Transverse colon (tissue), 4 donors: ENCODE measurements around the gene RBFOX2. TPM values are rescaled to one million over a fixed set of nuclear protein-coding genes. Genes with fewer than 3 reads are reported as not detected.

Source experiments
- DNase-seq: peaks from one replicate; pipeline ENCODE4 v3.0.0-alpha.2; 2019
- H3K27ac ChIP-seq, 4 donors: fragments of 200-600 bp; sonication (generic); 2 replicates each; pipeline ENCODE4 v1.5.1; 2016 to 2018; ENCODE audit warnings: inconsistent platforms in 4 of 4
- H3K27me3 ChIP-seq: fragments of 200-600 bp; sonication (generic); 2 replicates; pipeline ENCODE4 v1.5.1; 2017; ENCODE audit warnings: inconsistent platforms
- H3K36me3 ChIP-seq, 4 donors: fragments of 200-600 bp; sonication (generic); 2 replicates each; pipeline ENCODE4 v1.5.1; 2017 to 2019; ENCODE audit warnings: inconsistent platforms in 4 of 4
- H3K4me1 ChIP-seq, 4 donors: fragments of 200-600 bp; sonication (generic); 2 replicates each; pipeline ENCODE4 v1.5.1; 2017 to 2020; ENCODE audit warnings: inconsistent platforms in 4 of 4
- H3K4me3 ChIP-seq, 4 donors: fragments of 200-600 bp; sonication (generic); 1 replicate in 1 of 4; 2 replicates in 3 of 4; pipeline versions ENCODE4 v1.5.1 to v1.6.1; 2017 to 2019; ENCODE audit warnings: inconsistent platforms in 4 of 4
- H3K9me3 ChIP-seq, 2 donors: fragments of 200-600 bp; sonication (generic); 2 replicates each; pipeline ENCODE4 v1.5.1; 2017 to 2019; ENCODE audit warnings: inconsistent platforms in 2 of 2
- EP300 ChIP-seq: sonication (generic); formaldehyde crosslinking; IDR thresholded peaks from one replicate; pipeline ENCODE4 v1.6.1; 2017; ENCODE audit warnings: antibody characterized with exemption, low read depth
- POLR2A ChIP-seq: fragments of 450-650 bp; IDR thresholded peaks from one replicate; pipeline ENCODE4 v1.6.1; 2016; ENCODE audit warnings: antibody characterized with exemption, mild to moderate bottlenecking, moderate library complexity
- POLR2AphosphoS5 ChIP-seq, 3 donors: sonication (generic); formaldehyde crosslinking; IDR thresholded peaks; one replicate each; pipeline ENCODE4 v1.6.1; 2016; ENCODE audit warnings: antibody characterized with exemption in 3 of 3
- WGBS, 2 donors: methylation state at CpG; one replicate each; pipeline ENCODE4 v1.1.5; 2018; ENCODE audit warnings: low coverage in 1 of 2; 5-methylcytosine and 5-hydroxymethylcytosine counted together
- in situ Hi-C, 4 donors: fragments of 200-750 bp; cut with MboI; loops; one replicate each; pipeline versions ENCODE4 v1.15.0 to v1.15.1; 2017; ENCODE audit warnings: low sequenced_read_pairs in 3 of 4, low pct_ligation_motif_present in 1 of 4, low pct_unique_long_range_greater_than_20kb in 1 of 4
- intact Hi-C: fragments of 100-400 bp; cut with DNase I; formaldehyde crosslinking; loops from one replicate; pipeline ENCODE4 v1.15.1; 2023; ENCODE audit warnings: low total_unique reads
- total RNA-seq, 4 donors: library from RNA; depleted of rRNA; stranded (reverse); fragments of >200 nt; gene quantifications; one replicate each; pipeline ENCODE4 v1.1.0, GENCODE V29; 2016
- TF ChIP-seq, protein P1 (sequence below), 5 experiments: fragments of 200-600 bp in 3 of 5; fragments of 450-650 bp in 2 of 5; sonication (generic) in 3 of 5; IDR thresholded peaks; 1 replicate in 2 of 5; 2 replicates in 3 of 5; pipeline ENCODE4 v1.5.1; 2016 to 2017; ENCODE audit warnings: antibody characterized with exemption in 5 of 5, inconsistent platforms in 3 of 5, mild to moderate bottlenecking in 2 of 5, moderate library complexity in 1 of 5

Gene RBFOX2
- total RNA-seq, 4 donors from 2014 or later: 27.3 to 61.1 (median 43.1) TPM

DNA sequence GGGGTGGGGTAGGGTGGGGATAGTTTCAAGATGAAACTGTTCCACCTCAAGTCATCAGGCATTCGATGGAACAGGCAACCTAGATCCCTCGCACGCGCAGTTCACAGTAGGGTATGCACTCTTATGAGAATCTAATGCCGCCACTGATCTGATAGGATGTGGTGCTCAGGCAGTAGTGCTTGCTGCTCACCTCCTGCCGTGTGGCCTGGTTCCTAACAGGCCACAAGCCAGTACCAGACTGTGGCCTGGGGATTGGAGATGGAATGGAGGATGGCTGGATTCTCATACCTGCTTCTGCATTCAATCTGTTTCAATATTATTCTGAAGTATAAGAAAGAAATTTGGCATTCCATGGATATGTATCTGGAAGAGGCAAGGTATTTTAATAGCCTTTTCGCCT is 73.1 kb downstream of the RBFOX2 start:
- Histone ChIP-seq H3K4me1 (peaks cover 0 to 5% (median 0%) of the 10 kb centered on the region in 4 donors), H3K36me3 (no peaks in the 10 kb centered on the region), H3K27me3 (no peaks in the 10 kb centered on the region), H3K27ac (no peak overlapping the region), H3K4me3 (no peak overlapping the region), H3K9me3 (no peaks in the 10 kb centered on the region)
- WGBS, 2 donors: 96 to 100% methylated on average over 1 to 7 of the region's 7 CpGs
- intact Hi-C loops (no loop called here), in situ Hi-C loops (no loop called here)
- TF ChIP-seq, protein P1, sequence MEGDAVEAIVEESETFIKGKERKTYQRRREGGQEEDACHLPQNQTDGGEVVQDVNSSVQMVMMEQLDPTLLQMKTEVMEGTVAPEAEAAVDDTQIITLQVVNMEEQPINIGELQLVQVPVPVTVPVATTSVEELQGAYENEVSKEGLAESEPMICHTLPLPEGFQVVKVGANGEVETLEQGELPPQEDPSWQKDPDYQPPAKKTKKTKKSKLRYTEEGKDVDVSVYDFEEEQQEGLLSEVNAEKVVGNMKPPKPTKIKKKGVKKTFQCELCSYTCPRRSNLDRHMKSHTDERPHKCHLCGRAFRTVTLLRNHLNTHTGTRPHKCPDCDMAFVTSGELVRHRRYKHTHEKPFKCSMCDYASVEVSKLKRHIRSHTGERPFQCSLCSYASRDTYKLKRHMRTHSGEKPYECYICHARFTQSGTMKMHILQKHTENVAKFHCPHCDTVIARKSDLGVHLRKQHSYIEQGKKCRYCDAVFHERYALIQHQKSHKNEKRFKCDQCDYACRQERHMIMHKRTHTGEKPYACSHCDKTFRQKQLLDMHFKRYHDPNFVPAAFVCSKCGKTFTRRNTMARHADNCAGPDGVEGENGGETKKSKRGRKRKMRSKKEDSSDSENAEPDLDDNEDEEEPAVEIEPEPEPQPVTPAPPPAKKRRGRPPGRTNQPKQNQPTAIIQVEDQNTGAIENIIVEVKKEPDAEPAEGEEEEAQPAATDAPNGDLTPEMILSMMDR (IDR thresholded peaks at IDR 0.05): no peak
- TF ChIP-seq POLR2A: no peak
- TF ChIP-seq EP300: no peak
- no peak for TF ChIP-seq POLR2AphosphoS5 (IDR thresholded peaks at IDR 0.05)
- DNase-seq: no peak

DNA sequence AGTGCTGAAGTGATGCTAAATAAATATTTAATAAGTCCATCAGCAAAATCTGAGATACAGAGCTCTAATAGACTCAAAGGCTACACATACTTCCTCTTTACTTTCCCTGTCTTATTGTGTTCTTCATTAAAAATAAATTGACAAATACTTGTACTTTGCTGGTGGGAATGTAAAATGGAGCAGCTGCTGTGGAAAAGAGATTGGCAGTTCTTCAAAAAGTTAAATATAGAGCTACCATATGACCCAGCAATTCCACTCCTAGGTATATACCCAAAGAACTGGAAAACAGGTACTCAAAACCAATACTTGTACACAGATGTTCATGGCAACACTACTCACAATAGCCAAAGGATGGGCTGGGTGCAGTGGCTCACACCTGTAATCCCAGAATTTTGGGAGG is 76.0 kb downstream of the RBFOX2 start:
- Histone ChIP-seq H3K9me3 (no peaks in the 10 kb centered on the region), H3K4me3 (no peak overlapping the region), H3K4me1 (no peaks in the 10 kb centered on the region), H3K36me3 (no peaks in the 10 kb centered on the region), H3K27me3 (no peaks in the 10 kb centered on the region), H3K27ac (no peak overlapping the region)
- DNase-seq: no peak
- intact Hi-C loops: no loop called here
- in situ Hi-C loops: no loop called here
- no peak for TF ChIP-seq EP300
- no peak for TF ChIP-seq POLR2A
- TF ChIP-seq, protein P1 (IDR thresholded peaks at IDR 0.05): no peak
- TF ChIP-seq POLR2AphosphoS5 (IDR thresholded peaks at IDR 0.05): no peak

DNA sequence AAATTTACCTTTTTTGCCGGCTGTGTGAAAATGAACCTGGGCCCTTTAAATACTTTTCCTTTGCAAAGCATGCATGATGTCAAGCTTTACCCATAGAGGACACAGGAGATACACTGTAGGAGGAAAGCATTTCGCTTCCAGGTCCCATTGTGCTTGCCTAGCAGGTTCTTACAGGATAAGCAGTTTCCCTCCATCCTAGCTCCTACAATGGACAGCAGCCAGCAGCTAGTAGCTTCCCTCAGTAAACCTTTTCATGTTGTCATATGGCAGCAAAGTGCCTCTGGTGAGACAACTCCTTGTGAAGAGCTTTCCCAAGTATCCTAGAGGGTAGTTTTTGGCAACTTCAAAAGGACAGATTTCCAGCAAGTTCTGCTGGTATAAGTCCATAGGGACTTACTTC is 78.4 kb downstream of the RBFOX2 start:
- H3K27ac ChIP-seq: no peak overlapping the region
- in situ Hi-C loops (no loop called here), intact Hi-C loops (no loop called here)
- TF ChIP-seq, protein P1 (IDR thresholded peaks at IDR 0.05): no peak
- no peak for TF ChIP-seq POLR2A
- no peak for TF ChIP-seq POLR2AphosphoS5 (IDR thresholded peaks at IDR 0.05)
- TF ChIP-seq EP300: no peak
- H3K4me1 ChIP-seq: no peaks in the 10 kb centered on the region
- no peaks in the 10 kb centered on the region for H3K9me3 ChIP-seq
- no peaks in the 10 kb centered on the region for H3K27me3 ChIP-seq
- 84 to 91% methylated on average over 1 to 2 of the region's 2 CpGs for WGBS, 2 donors
- no peaks in the 10 kb centered on the region for H3K36me3 ChIP-seq
- H3K4me3 ChIP-seq: no peak overlapping the region
- no peak for DNase-seq

DNA sequence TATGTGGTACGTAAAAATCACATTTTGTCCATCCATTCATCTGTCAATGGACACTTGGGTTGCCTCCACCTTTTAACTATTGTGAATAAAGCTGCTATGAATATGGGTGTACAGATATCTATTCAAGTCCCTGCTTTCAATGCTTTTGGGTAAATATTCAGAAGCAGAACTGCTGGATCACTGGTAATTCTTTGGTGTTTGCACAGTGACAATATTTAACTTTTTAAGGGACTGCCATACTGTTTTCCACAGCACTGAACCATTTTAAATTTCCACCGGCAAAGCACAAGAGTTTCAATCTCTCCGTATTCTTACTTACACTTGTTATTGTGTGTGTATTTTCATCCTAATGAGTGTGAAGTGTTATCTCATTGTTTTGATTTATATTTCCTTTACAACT is 79.4 kb downstream of the RBFOX2 start:
- WGBS, 2 donors: 92 to 97% methylated on average over 3 of the region's 3 CpGs
- H3K9me3 ChIP-seq: no peaks in the 10 kb centered on the region
- H3K27me3 ChIP-seq: no peaks in the 10 kb centered on the region
- H3K4me3 ChIP-seq: no peak overlapping the region
- no peak for DNase-seq
- H3K27ac ChIP-seq: no peak overlapping the region
- no peak for TF ChIP-seq EP300
- no peak for TF ChIP-seq POLR2AphosphoS5 (IDR thresholded peaks at IDR 0.05)
- TF ChIP-seq, protein P1 (IDR thresholded peaks at IDR 0.05): no peak
- no peak for TF ChIP-seq POLR2A
- H3K4me1 ChIP-seq: peaks cover 0 to 9% (median 4%) of the 10 kb centered on the region in 4 donors
- intact Hi-C loops: no loop called here
- H3K36me3 ChIP-seq: no peaks in the 10 kb centered on the region
- in situ Hi-C loops: loop anchor here in 1 of 4 donors (25.0 kb wide), 1 partner anchor 113 kb away; no protein-coding TSS in a partner anchor
